K562 (cell line): ENCODE data around the gene SPAG9. TPM values are rescaled to one million over a fixed set of nuclear protein-coding genes. Genes with fewer than 3 reads are reported as not detected.

Experiments
- ATAC-seq: fragments of 200-7000 bp; cut with Tn5 transposase; 3 replicates; pipeline ENCODE4 v1.9.1; 2020; ENCODE audit warnings: moderate library complexity
- BruUV-seq: library from RNA; stranded (reverse); fragments of 400-500 nt; replicated peaks from 2 replicates; lab custom pipeline; 2021; lab: Mats Ljungman, UMichigan
- CTCF ChIA-PET: fragments of 300-600 bp; formaldehyde crosslinking; extraction: SDS; loops from one replicate; lab custom pipeline; 2021; ENCODE audit warnings: low intra/inter-chr PET ratio; lab: Yijun Ruan, JAX
- POLR2A ChIA-PET: fragments of 300-600, 350-650 bp; sonication (Branson Sonifier 250); formaldehyde crosslinking; extraction: SDS; loops from one replicate; lab custom pipeline; 2021; ENCODE audit warnings: antibody characterized with exemption, inconsistent platforms; lab: Yijun Ruan, JAX
- DNase-seq, 4 experiments: peaks; one replicate each; pipeline versions ENCODE4 v3.0.0 to v3.0.0-alpha.2; 2011 to 2018; ENCODE audit warnings: low spot score in 3 of 4, mixed read lengths in 3 of 4; ENCODE audit errors: extremely low read depth in 1 of 4
- FAIRE-seq: peaks from 2 replicates; lab custom pipeline; 2011; peaks lifted over from hg19 to GRCh38; lab: Jason Lieb, UNC
- H2AFZ ChIP-seq: 2 replicates; pipeline ENCODE4 v1.6.0; 2011; ENCODE audit warnings: low read depth, low read length, control low read depth, inconsistent platforms
- H3K27ac ChIP-seq: fragments of 200-600 bp; 3 replicates; pipeline ENCODE4 v1.8.0; 2011; ENCODE audit warnings: low read depth, mild to moderate bottlenecking, control low read depth, inconsistent platforms, low read length, moderate library complexity, mixed read lengths; ENCODE audit errors: extremely low read depth
- H3K27me3 ChIP-seq, 2 experiments: fragments of 300-600 bp in 1 of 2; 2 replicates in 1 of 2; 3 replicates in 1 of 2; pipeline versions ENCODE4 v1.6.0 to v1.8.0; 2011; ENCODE audit warnings: inconsistent platforms in 2 of 2, low read length in 2 of 2, mild to moderate bottlenecking in 1 of 2, mixed read lengths in 1 of 2, moderate library complexity in 1 of 2; ENCODE audit not compliant: control insufficient read depth in 2 of 2, insufficient read depth in 2 of 2
- H3K36me3 ChIP-seq: fragments of 300-600 bp; 3 replicates; pipeline ENCODE4 v1.8.0; 2011; ENCODE audit warnings: mild to moderate bottlenecking, low read length, inconsistent platforms; ENCODE audit not compliant: control insufficient read depth, insufficient read depth
- H3K4me1 ChIP-seq, 2 experiments: fragments of 200-600 bp in 1 of 2; replicated peaks in 1 of 2; 2 replicates in 1 of 2; 3 replicates in 1 of 2; pipeline versions ENCODE4 v1.5.1 to v1.8.0; 2011; ENCODE audit warnings: inconsistent platforms in 2 of 2, low read length in 2 of 2, mild to moderate bottlenecking in 1 of 2, mixed read lengths in 1 of 2, moderate library complexity in 1 of 2; ENCODE audit not compliant: control insufficient read depth in 2 of 2, insufficient read depth in 2 of 2
- H3K4me2 ChIP-seq: 2 replicates; pipeline ENCODE4 v1.6.1; 2011; ENCODE audit warnings: low read length, control low read depth, inconsistent platforms, mixed read lengths; ENCODE audit not compliant: insufficient read depth
- H3K4me3 ChIP-seq: fragments of 200-600 bp; sonication (generic), shearing (Covaris generic); 2 replicates; pipeline ENCODE4 v1.5.1; 2016; ENCODE audit warnings: control low read depth, inconsistent platforms
- H3K79me2 ChIP-seq: fragments of 200-600 bp; 3 replicates; pipeline ENCODE4 v1.8.0; 2011; ENCODE audit warnings: low read length, inconsistent platforms; ENCODE audit not compliant: control insufficient read depth, insufficient read depth
- H3K9ac ChIP-seq, 2 experiments: 2 replicates each; pipeline versions ENCODE4 v1.6.0 to v1.6.1; 2011; ENCODE audit warnings: low read depth in 2 of 2, low read length in 2 of 2, control low read depth in 1 of 2, inconsistent platforms in 1 of 2, mild to moderate bottlenecking in 1 of 2, mixed read lengths in 1 of 2; ENCODE audit not compliant: insufficient read depth in 1 of 2
- H3K9me1 ChIP-seq: one replicate; pipeline ENCODE4 v1.6.0; 2011; ENCODE audit warnings: inconsistent platforms, mild to moderate bottlenecking, low read length, moderate library complexity; ENCODE audit not compliant: control insufficient read depth, insufficient read depth
- H3K9me3 ChIP-seq: replicated peaks from 2 replicates; pipeline ENCODE4 v1.5.1; 2011; ENCODE audit warnings: low read depth, low read length, inconsistent platforms; ENCODE audit not compliant: control insufficient read depth, insufficient read depth
- H4K20me1 ChIP-seq: replicated peaks from 2 replicates; pipeline ENCODE4 v1.6.1; 2011; ENCODE audit warnings: low read length, inconsistent platforms, mixed read lengths; ENCODE audit not compliant: control insufficient read depth, insufficient read depth
- ADNP ChIP-seq: fragments of 200-800 bp; sonication (Bioruptor generic); IDR thresholded peaks from 2 replicates; pipeline ENCODE4 v1.6.1; 2016; ENCODE audit warnings: missing genetic modification characterization, missing compliant biosample characterization
- CBX1 ChIP-seq: sonication (generic); IDR thresholded peaks from 2 replicates; pipeline ENCODE4 v1.6.1; 2016; ENCODE audit warnings: antibody characterized with exemption, low read depth, mild to moderate bottlenecking
- ZBTB17 ChIP-seq: fragments of 450-650 bp; formaldehyde crosslinking; IDR thresholded peaks from 2 replicates; pipeline ENCODE4 v1.4.0; 2020; ENCODE audit warnings: mild to moderate bottlenecking
- WGBS: fragments of 100-300 bp; shearing (Covaris generic); methylation state at CpG from one replicate; pipeline ENCODE4 v1.1.6; 2016; ENCODE audit warnings: low coverage, mixed read lengths; ENCODE audit not compliant: insufficient coverage; ENCODE audit errors: missing lambda C conversion rate; 5-methylcytosine and 5-hydroxymethylcytosine counted together
- in situ Hi-C: fragments of 300-500 bp; cut with MboI; formaldehyde crosslinking; loops from 4 replicates; pipeline ENCODE4 v1.15.0; 2018; ENCODE audit warnings: inconsistent platforms, mixed read lengths
- intact Hi-C: fragments of 100-400 bp; cut with micrococcal nuclease; formaldehyde crosslinking; loops from 2 replicates; pipeline ENCODE4 v1.14.2; 2022
- polyA plus RNA-seq, 8 experiments: library from polyadenylated mRNA; depleted of rRNA in 4 of 8; stranded (reverse) in 5 of 8; unstranded in 3 of 8; fragments of >200 nt; fragmentation: Nextera tagmentation in 2 of 8; fragmentation: Illumina TruSeq in 1 of 8; extraction: Ambion mirVana in 2 of 8; extraction: Trizol in 1 of 8; gene quantifications; 2 replicates each; pipeline versions ENCODE4 v1.2.1 to v1.2.3, GENCODE V29; 2011 to 2014; ENCODE audit warnings: inconsistent platforms in 1 of 8, missing spikeins in 1 of 8
- total RNA-seq, 7 experiments: library from RNA; depleted of rRNA in 6 of 7; stranded (reverse); fragments of >200 nt in 6 of 7; fragmentation: Illumina TruSeq in 2 of 7; extraction: Trizol in 2 of 7; gene quantifications; 2 replicates each; pipeline versions ENCODE4 v1.2.1 to v1.2.3, GENCODE V29; 2011 to 2021; ENCODE audit warnings: low replicate concordance in 1 of 7
- TF ChIP-seq, protein P1 (sequence below): sonication (generic); formaldehyde crosslinking; IDR thresholded peaks from 2 replicates; pipeline ENCODE4 v1.5.0; 2020; ENCODE audit warnings: missing genetic modification reagents
- TF ChIP-seq, protein P2 (sequence below): fragments of 250-450 bp; sonication (Bioruptor Pico); IDR thresholded peaks from 2 replicates; pipeline ENCODE4 v1.4.0; 2020; ENCODE audit warnings: mild to moderate bottlenecking, moderate library complexity, borderline replicate concordance

The SPAG9 gene
- total and polyA plus RNA-seq, 9 of the 15 experiments (the other 6 are each of a cell fraction or from before 2014, with no cell fraction given): 12.2 to 99.2 (median 58.2) TPM

DNA sequence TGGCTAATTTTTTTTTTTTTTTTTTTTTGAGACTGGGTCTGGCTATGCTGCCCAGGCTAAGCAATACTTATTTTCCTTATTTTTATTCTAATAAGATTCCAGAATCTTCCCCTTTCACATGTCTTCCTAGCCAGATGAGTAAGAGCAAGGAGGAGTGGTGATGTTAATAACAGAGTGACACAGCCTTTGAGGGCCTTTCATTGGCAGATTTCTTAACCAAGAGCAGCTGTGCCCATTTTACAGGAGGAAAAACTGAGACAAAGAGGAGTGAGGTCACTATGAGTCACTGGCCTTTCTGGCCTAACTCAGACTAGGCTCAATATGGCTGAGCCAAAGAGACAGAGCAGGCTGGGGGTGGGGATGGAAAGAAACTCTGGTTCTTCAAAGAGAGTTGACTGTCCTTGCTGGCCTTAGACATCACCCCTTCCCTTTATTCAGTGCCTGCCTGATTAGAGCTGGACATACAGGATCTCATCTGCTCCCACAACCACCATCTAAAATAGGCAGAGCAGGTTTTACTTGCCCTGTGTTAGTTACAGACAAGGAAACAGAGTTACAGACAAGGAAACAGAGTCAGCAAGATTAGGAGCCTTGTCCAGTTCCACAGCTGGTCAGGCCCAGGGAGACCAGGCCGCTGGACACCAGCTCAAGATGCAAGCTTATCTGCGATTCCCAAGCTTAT lies 204.5 kb downstream of the SPAG9 start (continued):
- peak; percentile 93 for TF ChIP-seq ADNP (tag)
- no peak for TF ChIP-seq ZBTB17 (CRISPR knock-in tag)
- TF ChIP-seq, protein P1, sequence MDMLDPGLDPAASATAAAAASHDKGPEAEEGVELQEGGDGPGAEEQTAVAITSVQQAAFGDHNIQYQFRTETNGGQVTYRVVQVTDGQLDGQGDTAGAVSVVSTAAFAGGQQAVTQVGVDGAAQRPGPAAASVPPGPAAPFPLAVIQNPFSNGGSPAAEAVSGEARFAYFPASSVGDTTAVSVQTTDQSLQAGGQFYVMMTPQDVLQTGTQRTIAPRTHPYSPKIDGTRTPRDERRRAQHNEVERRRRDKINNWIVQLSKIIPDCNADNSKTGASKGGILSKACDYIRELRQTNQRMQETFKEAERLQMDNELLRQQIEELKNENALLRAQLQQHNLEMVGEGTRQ (CRISPR knock-in tag): no peak
- TF ChIP-seq CBX1: no peak

DNA sequence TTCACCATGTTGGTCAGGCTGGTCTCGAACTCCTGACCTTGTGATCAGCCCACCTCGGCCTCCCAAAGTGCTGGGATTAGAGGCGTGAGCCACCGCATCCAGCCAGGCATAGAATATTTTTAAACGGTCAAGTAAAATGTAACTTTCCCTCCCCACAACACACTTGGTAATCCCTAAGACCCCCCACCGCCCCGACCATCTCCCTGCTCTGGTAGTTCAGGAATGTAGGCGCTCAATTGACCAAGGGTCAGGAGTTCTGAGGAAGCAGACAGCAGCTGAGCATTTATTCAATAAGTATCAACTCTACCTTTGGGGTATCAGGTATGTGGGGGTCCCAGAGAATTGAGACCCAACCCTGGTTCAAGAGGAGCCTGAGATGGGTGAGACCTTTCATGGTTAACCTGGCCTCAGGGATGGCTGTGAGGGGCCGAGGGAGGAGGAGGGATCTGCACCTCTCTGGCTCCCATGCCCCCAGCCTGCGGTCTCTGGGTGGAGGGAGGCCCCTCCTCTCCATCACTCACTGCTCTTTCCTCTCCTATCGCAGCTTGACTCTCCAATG lies 206.1 kb downstream of the SPAG9 start:
- Histone ChIP-seq H3K27ac (no peak overlapping the region), H3K9ac (peak overlapping the region in 1 of 2 experiments; percentile 68; a peak in 2 of 4 replicates), H3K36me3 (no peaks in the 10 kb centered on the region), H3K9me1 (no peaks in the 10 kb centered on the region), H3K4me1 (peaks cover 0 to 22% of the 10 kb centered on the region in 2 experiments; a peak in 2 of 5 replicates), H3K79me2 (no peaks in the 10 kb centered on the region), H3K9me3 (no peaks in the 10 kb centered on the region), H3K4me2 (no peak overlapping the region), H2AFZ (no peak overlapping the region), H4K20me1 (no peaks in the 10 kb centered on the region), H3K27me3 (no peaks in the 10 kb centered on the region), H3K4me3 (no peak overlapping the region)
- in situ Hi-C loops (no loop called here), intact Hi-C loops (no loop called here)
- no peak for FAIRE-seq
- WGBS: 63% methylated on average over 10 of the region's 11 CpGs
- CTCF ChIA-PET: no interaction called here
- no peak for ATAC-seq
- POLR2A ChIA-PET: interaction anchor here (0.9 kb wide), 1 partner anchor 17 kb away, joined by 4 read pairs; no protein-coding TSS in a partner anchor
- BruUV-seq: no TSS peak
- no peak for DNase-seq
- TF ChIP-seq, protein P2, sequence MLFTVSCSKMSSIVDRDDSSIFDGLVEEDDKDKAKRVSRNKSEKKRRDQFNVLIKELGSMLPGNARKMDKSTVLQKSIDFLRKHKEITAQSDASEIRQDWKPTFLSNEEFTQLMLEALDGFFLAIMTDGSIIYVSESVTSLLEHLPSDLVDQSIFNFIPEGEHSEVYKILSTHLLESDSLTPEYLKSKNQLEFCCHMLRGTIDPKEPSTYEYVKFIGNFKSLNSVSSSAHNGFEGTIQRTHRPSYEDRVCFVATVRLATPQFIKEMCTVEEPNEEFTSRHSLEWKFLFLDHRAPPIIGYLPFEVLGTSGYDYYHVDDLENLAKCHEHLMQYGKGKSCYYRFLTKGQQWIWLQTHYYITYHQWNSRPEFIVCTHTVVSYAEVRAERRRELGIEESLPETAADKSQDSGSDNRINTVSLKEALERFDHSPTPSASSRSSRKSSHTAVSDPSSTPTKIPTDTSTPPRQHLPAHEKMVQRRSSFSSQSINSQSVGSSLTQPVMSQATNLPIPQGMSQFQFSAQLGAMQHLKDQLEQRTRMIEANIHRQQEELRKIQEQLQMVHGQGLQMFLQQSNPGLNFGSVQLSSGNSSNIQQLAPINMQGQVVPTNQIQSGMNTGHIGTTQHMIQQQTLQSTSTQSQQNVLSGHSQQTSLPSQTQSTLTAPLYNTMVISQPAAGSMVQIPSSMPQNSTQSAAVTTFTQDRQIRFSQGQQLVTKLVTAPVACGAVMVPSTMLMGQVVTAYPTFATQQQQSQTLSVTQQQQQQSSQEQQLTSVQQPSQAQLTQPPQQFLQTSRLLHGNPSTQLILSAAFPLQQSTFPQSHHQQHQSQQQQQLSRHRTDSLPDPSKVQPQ (CRISPR knock-in tag): no peak
